SK-N-SH (cell line): ENCODE data around the gene FNDC3B.

ENCODE experiments used
- EP300 ChIP-seq, 2 experiments: IDR thresholded peaks; 2 replicates each; pipeline versions ENCODE4 v1.4.0 to v1.6.1; 2012; ENCODE audit warnings: borderline replicate concordance in 1 of 2, low read depth in 1 of 2, low read length in 1 of 2
- GABPA ChIP-seq: IDR thresholded peaks from 2 replicates; pipeline ENCODE4 v1.4.0; 2012; ENCODE audit warnings: low read depth, mild to moderate bottlenecking
- RFX5 ChIP-seq: IDR thresholded peaks from 2 replicates; pipeline ENCODE4 v1.6.1; 2012; ENCODE audit warnings: mild to moderate bottlenecking, improper control_type of control experiment, low read length
- SMC3 ChIP-seq: IDR thresholded peaks from 2 replicates; pipeline ENCODE4 v1.6.1; 2012; ENCODE audit warnings: low read depth, low read length, improper control_type of control experiment
- TAF1 ChIP-seq: IDR thresholded peaks from 2 replicates; pipeline ENCODE4 v1.6.1; 2012; ENCODE audit warnings: low read depth, mild to moderate bottlenecking, low read length, moderate library complexity, borderline replicate concordance
- TF ChIP-seq, protein P1 (sequence below): fragments of 200-600 bp; sonication (generic); IDR thresholded peaks from 2 replicates; pipeline ENCODE4 v1.6.1; 2017; ENCODE audit warnings: antibody characterized with exemption, mild to moderate bottlenecking, moderate library complexity
- TF ChIP-seq, protein P2 (sequence below): IDR thresholded peaks from 2 replicates; pipeline ENCODE4 v1.4.0; 2012; ENCODE audit warnings: low read depth

DNA sequence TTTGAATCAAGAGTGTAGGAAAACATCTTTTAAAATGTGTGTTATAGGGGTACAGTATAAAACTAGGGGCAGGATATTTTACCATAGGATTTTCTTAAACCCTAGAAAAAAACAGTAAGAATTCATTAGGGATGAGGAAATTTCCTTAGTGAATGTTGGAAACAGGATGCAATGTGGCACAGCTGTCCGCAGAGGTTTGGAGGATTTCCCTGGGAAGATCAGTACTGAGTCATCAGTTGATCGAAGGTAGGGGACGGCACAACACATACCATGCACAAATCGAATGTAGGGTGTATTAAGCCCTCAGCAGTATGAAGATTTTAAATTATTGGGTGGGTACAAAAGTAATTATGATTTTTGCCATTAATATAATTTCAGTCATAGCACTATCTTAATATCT, 49.9 kb downstream of the FNDC3B start:
- TF ChIP-seq RFX5: no peak
- TF ChIP-seq TAF1: no peak
- TF ChIP-seq, protein P1, sequence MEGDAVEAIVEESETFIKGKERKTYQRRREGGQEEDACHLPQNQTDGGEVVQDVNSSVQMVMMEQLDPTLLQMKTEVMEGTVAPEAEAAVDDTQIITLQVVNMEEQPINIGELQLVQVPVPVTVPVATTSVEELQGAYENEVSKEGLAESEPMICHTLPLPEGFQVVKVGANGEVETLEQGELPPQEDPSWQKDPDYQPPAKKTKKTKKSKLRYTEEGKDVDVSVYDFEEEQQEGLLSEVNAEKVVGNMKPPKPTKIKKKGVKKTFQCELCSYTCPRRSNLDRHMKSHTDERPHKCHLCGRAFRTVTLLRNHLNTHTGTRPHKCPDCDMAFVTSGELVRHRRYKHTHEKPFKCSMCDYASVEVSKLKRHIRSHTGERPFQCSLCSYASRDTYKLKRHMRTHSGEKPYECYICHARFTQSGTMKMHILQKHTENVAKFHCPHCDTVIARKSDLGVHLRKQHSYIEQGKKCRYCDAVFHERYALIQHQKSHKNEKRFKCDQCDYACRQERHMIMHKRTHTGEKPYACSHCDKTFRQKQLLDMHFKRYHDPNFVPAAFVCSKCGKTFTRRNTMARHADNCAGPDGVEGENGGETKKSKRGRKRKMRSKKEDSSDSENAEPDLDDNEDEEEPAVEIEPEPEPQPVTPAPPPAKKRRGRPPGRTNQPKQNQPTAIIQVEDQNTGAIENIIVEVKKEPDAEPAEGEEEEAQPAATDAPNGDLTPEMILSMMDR: no peak
- no peak for TF ChIP-seq SMC3
- TF ChIP-seq EP300 (IDR thresholded peaks at IDR 0.05; ENCODE audit: borderline replicate concordance in 1 of 2, low read depth in 1 of 2, low read length in 1 of 2): no peak
- no peak for TF ChIP-seq GABPA
- TF ChIP-seq, protein P2, sequence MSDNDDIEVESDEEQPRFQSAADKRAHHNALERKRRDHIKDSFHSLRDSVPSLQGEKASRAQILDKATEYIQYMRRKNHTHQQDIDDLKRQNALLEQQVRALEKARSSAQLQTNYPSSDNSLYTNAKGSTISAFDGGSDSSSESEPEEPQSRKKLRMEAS: no peak
